ENCODE results near the gene RAD18. TPM values are rescaled to one million over a fixed set of nuclear protein-coding genes. Genes with fewer than 3 reads are reported as not detected.

RAD18 gene
- polyA plus RNA-seq, 1 of the 3 experiments (the other 2 are of a cell fraction): 5.7 TPM

GRCh38 chr3:8899876-8900460, 63.3 kb downstream of the RAD18 start:
- peak overlapping the region in 1 of 2 experiments; percentile 7; a peak in 1 of 4 replicates for H3K27ac ChIP-seq (ENCODE audit: low read depth in 2 of 2, low read length in 1 of 2)
- no peaks in the 10 kb centered on the region; the same call in 1 of the 2 replicates for H3K79me2 ChIP-seq (ENCODE audit: insufficient read depth)
- H3K36me3 ChIP-seq (replicated peaks in 1 of 2; ENCODE audit: control insufficient read depth in 1 of 2, insufficient read depth in 2 of 2, low read length in 1 of 2): peaks cover 13 to 15% of the 10 kb centered on the region in 2 experiments
- H3K9me2 ChIP-seq: no peaks in the 10 kb centered on the region
- no peaks in the 10 kb centered on the region for H3K27me3 ChIP-seq (ENCODE audit: insufficient read depth)
- H2AFZ ChIP-seq (ENCODE audit: low read depth): no peak overlapping the region
- TF ChIP-seq RAD21 (IDR thresholded peaks at IDR 0.05; ENCODE audit: low read length) (peak; percentile 28), USF1 (IDR thresholded peaks at IDR 0.05; ENCODE audit: borderline replicate concordance, low read depth) (no peak)
- no peak overlapping the region for H3K9ac ChIP-seq
- no peak overlapping the region for H3K4me2 ChIP-seq
- 79% methylated on average over 1 of the region's 1 CpG for WGBS (ENCODE audit: low lambda C conversion rate)
- no peak overlapping the region for H3K4me3 ChIP-seq (ENCODE audit: low read depth in 2 of 2, low read length in 1 of 2)
- ChIA-PET CTCF (interaction anchor here (1.3 to 1.5 kb wide), 2 partner anchors 9 to 130 kb away, joined by 3 to 4 read pairs; partner anchors contain the start of gene OXTR), POLR2A (no interaction called here)
- DNase-seq: no peak
- no peaks in the 10 kb centered on the region for H3K9me3 ChIP-seq
- no peaks in the 10 kb centered on the region for H4K20me1 ChIP-seq (ENCODE audit: insufficient read depth)
- peaks cover 2 to 11% of the 10 kb centered on the region in 2 experiments; a peak in 3 of 4 replicates for H3K4me1 ChIP-seq (ENCODE audit: control insufficient read depth in 1 of 2, insufficient read depth in 2 of 2, low read depth in 1 of 2, low read length in 1 of 2)
- H3F3A ChIP-seq (replicated peaks; ENCODE audit: insufficient read depth): no peaks in the 10 kb centered on the region

- Histone ChIP-seq H3K4me1 (ENCODE audit: control insufficient read depth in 1 of 2, insufficient read depth in 2 of 2, low read depth in 1 of 2, low read length in 1 of 2) (peaks cover 11 to 15% of the 10 kb centered on the region in 2 experiments; a peak in 3 of 4 replicates), H3F3A (replicated peaks; ENCODE audit: insufficient read depth) (peaks cover 15% of the 10 kb centered on the region), H3K27me3 (ENCODE audit: insufficient read depth) (no peaks in the 10 kb centered on the region), H3K9me2 (no peaks in the 10 kb centered on the region), H3K4me3 (ENCODE audit: low read depth in 2 of 2, low read length in 1 of 2) (no peak overlapping the region), H2AFZ (ENCODE audit: low read depth) (no peak overlapping the region), H3K4me2 (no peak overlapping the region), H3K9ac (no peak overlapping the region), H3K27ac (ENCODE audit: low read depth in 2 of 2, low read length in 1 of 2) (no peak overlapping the region), H3K9me3 (no peaks in the 10 kb centered on the region), H4K20me1 (ENCODE audit: insufficient read depth) (no peaks in the 10 kb centered on the region), H3K36me3 (replicated peaks in 1 of 2; ENCODE audit: control insufficient read depth in 1 of 2, insufficient read depth in 2 of 2, low read length in 1 of 2) (peaks cover 3 to 15% of the 10 kb centered on the region in 2 experiments), H3K79me2 (ENCODE audit: insufficient read depth) (no peaks in the 10 kb centered on the region)
- TF ChIP-seq RFX5 (IDR thresholded peaks at IDR 0.05; ENCODE audit: low read length) (no peak), USF2 (IDR thresholded peaks at IDR 0.05; ENCODE audit: borderline replicate concordance, low read depth, low read length) (no peak)
- DNase-seq: no peak
- WGBS (ENCODE audit: low lambda C conversion rate): 95% methylated on average over 2 of the region's 2 CpGs
- CTCF ChIA-PET: no interaction called here
- POLR2A ChIA-PET: no interaction called here
Measured at GRCh38 chr3:8895829-8896228, 67.4 kb downstream of the RAD18 start.

- TF ChIP-seq JUND (IDR thresholded peaks at IDR 0.05) (no peak), POLR2AphosphoS5 (IDR thresholded peaks at IDR 0.05; ENCODE audit: low read depth, low read length) (no peak), MEF2A (IDR thresholded peaks at IDR 0.05; ENCODE audit: borderline replicate concordance, low read depth) (no peak), FOXJ3 (CRISPR knock-in tag; IDR thresholded peaks at IDR 0.05) (no peak), SMC3 (IDR thresholded peaks at IDR 0.05; ENCODE audit: low read depth, low read length) (no peak)
- Histone ChIP-seq H2AFZ (ENCODE audit: low read depth) (no peak overlapping the region), H3K9me3 (no peaks in the 10 kb centered on the region), H3F3A (replicated peaks; ENCODE audit: insufficient read depth) (peaks cover 21% of the 10 kb centered on the region), H3K79me2 (ENCODE audit: insufficient read depth) (0 out of 2 replicates have a peak, but pooled peaks cover 7% of the 10 kb centered on the region), H3K4me1 (ENCODE audit: control insufficient read depth in 1 of 2, insufficient read depth in 2 of 2, low read depth in 1 of 2, low read length in 1 of 2) (peaks cover 9 to 23% of the 10 kb centered on the region in 2 experiments), H3K36me3 (replicated peaks in 1 of 2; ENCODE audit: control insufficient read depth in 1 of 2, insufficient read depth in 2 of 2, low read length in 1 of 2) (peaks cover 8 to 15% of the 10 kb centered on the region in 2 experiments), H3K4me2 (no peak overlapping the region), H3K9ac (no peak overlapping the region), H3K4me3 (ENCODE audit: low read depth in 2 of 2, low read length in 1 of 2) (no peak overlapping the region), H3K9me2 (no peaks in the 10 kb centered on the region), H4K20me1 (ENCODE audit: insufficient read depth) (no peaks in the 10 kb centered on the region), H3K27ac (ENCODE audit: low read depth in 2 of 2, low read length in 1 of 2) (no peak overlapping the region), H3K27me3 (ENCODE audit: insufficient read depth) (no peaks in the 10 kb centered on the region)
- POLR2A ChIA-PET: no interaction called here
- CTCF ChIA-PET: interaction anchor here (0.8 to 3.2 kb wide), 2 partner anchors 13 to 124 kb away, joined by 5 to 14 read pairs; partner anchors contain the start of gene OXTR
- DNase-seq: no peak
- WGBS (ENCODE audit: low lambda C conversion rate): 96% methylated on average over 5 of the region's 5 CpGs
Measured at GRCh38 chr3:8893001-8893400, 70.3 kb downstream of the RAD18 start.

Measured in SK-N-SH (cell line).